T-helper 2 cell (primary cell): ENCODE measurements around the gene REST.
A peak's percentile ranks its signal among the peaks of the same experiment; 100 is the strongest.

Source experiments
- DNase-seq, 5 experiments: peaks; one replicate each; pipeline versions ENCODE4 v3.0.0 to v3.0.0-alpha.2; 2012 to 2022

REST gene

DNA sequence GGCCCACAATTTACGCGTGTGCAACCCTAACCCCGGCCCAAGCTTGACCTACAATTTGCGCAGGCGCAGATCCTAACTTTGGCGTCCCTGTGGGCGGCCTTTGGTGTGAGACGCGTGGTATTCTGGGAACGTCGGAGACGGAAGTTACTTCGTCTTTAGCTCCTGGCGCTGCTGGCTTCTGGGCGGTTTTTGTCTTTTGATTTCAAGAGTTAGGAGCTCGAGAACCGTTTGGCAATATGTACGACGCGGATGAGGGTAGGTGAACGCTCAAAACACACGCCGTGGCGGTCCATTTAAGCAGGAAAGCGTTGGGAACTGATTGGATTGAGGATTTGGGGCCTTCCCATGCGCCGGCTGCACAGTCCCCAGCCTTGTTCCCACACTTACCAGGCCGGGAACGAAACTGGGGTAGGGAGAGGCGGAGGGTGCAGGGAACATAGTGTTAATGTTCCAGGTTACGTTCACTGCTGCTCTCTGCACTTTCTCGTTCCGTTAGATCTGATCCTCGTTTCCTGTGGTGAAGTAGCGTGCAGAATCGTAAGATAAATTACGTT is 71.1 kb downstream of the REST start, which contains the start of gene POLR2B:
POLR2B (plus strand) TSS at position 147 of the 554 bp plus-strand sequence; CDS start at position 237, 90 bp downstream.
- DNase-seq: peak; percentile 53 to 92 (median 76)

- DNase-seq: peak in 4 of 5 experiments; percentile 12 to 84 (median 32)
Measured at GRCh38 chr4:56979421-56980072, 71.8 kb downstream of the REST start.

DNA sequence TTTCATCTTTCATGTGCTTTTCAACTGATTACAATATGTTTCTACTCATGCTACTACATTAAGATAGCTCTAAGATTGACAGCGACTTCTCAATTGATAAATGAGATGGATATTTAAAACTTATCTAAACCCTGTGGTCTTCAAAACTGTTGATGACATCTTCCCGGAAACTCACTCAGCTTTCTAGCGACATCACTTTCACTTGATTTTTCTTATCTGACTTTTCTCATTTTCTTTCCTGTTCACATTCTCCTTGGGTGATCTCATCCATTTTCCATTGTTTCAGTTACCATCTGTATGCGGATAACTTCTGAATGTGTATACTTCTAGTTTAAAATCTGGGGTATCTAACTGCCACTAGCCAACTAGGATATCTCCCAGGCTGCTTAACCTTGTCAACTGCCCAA is 74.1 kb downstream of the REST start:
- peak in 1 of 5 experiments; percentile 56 for DNase-seq

GRCh38 chr4:56986192-56986591 is 78.5 kb downstream of the REST start:
- no peak for DNase-seq

- DNase-seq: no peak
Measured at GRCh38 chr4:56986952-56987351, 79.3 kb downstream of the REST start.

- DNase-seq: no peak
Measured at GRCh38 chr4:56990109-56990905, 82.6 kb downstream of the REST start.

GRCh38 chr4:56995525-56995924 is 87.8 kb downstream of the REST start:
- DNase-seq: no peak

- DNase-seq: no peak
Measured at GRCh38 chr4:56999751-57000150, 92.1 kb downstream of the REST start.

GRCh38 chr4:57013543-57014120 is 105.9 kb downstream of the REST start:
- DNase-seq: peak in 1 of 5 experiments; percentile 20
